Measurements from ENCODE around the gene ANKRD1. TPM values are rescaled to one million over a fixed set of nuclear protein-coding genes. Genes with fewer than 3 reads are reported as not detected.
"Not testable (repeated sequence)": the region's sequence is repeated elsewhere in the genome, so short reads cannot be mapped to it uniquely, and the experiment has no call there.

The ANKRD1 gene
- not detected for total RNA-seq

DNA sequence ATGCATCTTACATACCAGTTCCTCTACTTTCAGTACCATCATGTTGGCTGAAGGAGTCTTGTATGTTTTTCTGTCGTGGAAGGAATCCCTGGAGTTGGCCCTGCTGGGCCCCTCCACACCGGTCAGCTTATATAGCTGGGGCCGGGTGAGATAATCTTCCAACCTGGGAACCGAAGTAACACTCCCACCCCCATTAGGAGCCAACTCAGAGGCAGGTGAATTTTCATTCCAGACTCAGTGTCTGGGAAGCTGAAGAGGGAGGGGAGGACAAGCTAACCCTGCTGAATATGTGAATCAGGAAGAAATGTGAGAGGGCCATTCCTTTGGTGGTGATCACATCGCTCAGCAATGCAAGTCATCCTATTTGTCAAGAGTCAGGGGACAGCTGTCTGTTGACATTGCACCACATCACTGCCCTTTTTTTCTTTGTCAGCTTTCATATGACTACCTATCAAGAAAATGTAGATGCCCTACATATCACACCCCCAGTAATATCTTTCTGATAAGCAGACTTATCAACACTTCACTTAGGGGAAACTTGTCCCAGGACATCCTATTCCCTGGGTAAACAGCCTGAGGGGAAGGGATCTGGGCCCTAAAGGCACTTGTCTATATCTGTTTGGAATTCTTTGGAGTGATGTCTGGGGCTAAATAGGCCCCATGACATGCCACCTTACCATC, at the start of gene ANKRD1:
TSS of gene ANKRD1 (minus strand) at position 102 of the 681 bp plus-strand sequence. CDS start at position 42, 60 bp downstream.
- no peak for DNase-seq

DNA sequence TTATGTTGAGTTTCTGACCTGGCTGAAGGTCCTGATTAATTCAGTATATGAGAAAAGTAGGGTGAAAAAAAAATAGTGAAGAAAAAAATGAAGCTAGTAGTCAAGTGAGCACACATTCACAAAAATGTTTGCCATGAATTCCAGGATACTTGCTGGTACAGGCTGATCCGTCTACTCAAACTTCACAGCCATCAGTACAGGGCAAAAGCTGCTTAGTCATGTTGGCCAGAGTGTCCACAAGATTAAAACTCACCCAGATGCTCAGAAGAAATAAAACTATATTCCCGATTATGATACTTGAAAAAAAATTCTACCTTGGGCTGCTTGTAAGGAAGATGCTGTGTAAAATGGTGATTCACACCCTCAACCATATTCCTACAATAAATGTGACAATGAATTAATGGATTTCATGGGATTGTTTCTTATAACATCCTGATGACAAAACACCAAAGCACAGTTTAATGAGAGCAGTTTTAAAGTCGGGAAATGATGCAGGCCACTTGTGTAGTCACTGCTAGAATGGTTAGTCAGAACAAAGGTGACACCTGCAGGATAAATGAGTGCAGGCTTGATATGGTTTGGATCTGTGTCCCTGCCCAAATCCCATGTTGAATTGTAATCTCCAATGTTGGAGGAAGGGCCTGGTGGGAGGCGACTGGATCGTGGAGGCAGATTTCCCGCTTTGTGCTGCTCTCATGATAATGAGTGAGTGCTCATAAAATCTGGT, 49.2 kb upstream of the ANKRD1 start:
- no peak for DNase-seq

DNA sequence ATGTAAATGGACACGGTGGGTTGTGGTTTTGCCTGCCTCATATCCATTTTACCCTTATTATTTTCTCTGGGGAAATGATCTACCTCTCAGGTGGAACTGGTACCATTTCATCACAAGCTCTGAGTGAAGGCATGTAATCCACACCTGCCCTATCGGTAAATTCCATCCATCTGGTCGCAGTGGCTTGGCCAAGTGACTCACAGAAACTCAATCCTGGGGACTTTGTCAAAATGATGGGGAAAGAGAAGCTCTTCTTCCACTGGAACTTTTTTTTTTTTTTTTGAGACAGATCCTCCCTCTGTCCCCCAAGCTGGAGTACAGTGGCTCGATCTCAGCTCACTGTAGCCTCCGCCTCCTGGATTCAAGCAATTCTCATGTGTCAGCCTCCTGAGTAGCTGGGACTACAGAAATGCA, 48.2 kb upstream of the ANKRD1 start:
- no peak for DNase-seq

DNA sequence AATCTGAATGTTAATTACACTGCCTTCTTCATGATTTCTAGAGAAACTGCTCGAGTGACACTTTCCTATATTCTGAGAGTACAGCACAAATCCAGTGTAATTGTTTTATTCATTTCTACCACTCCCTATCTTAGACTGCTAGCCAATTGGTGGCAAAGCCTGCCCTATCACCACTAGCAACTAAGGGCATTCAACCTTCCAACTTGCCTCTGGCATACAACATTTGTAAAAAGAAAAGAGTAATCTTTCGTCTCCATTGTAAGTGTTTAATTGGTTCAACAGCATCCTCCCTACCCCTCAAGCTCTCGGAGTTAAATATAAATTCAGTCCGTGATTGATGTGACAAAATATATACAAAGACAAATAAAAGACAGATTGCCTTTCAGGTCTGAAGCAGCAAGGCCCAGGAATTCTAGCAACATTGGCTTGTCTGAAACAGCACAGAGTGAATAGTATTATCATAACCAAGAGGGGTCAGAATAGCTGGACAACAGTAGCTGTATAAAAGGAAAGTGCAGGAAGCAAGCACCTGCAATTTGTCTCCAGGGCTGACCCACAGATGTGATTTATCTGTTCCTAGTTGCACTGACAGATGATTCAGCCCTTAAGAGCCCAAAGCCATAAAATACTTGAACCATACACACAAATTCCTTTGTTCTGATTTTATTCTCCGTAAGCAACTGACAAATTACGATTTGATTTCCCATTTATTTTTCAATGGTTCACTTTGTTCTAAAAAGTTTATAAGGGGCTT, 47.6 kb upstream of the ANKRD1 start:
- DNase-seq: no peak

DNA sequence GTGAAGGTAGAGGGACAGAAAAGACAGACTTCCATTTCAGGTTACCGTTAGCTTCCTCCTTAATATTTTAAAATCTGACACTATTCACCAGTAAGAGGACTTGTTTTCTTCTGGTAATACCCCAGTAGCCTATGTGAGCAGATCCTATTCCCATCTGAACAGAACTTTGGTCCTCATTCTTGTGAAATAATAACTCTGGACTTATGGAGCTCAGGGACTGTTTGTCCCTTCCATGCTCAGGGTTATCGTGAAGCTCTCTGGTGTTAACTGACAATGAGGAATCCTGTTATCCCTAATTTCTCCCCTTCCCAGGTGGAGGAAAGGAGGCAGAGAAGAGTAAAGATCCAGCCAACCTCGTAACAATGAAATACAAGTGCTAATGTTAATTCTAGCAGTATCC, 47.0 kb upstream of the ANKRD1 start:
- no peak for DNase-seq

DNA sequence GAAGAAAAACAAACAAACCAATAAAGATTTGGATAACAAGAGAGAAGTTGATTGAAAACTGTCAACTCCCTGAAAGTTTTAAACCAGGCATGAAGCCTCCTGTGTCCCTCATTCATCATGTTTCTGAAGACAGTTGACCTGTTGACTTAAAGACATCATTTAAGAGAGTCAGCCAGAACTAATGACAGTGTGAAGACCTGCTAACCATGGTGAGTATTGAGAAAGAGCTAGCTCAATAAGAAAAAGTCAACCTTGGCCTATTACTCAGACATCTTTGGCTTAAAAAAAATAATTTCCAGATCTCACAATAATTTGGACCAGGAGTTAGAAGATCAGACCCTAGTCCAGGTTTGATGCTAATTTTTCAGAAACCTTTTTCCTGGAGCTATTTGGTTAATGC, 45.3 kb upstream of the ANKRD1 start:
- no peak for DNase-seq

DNA sequence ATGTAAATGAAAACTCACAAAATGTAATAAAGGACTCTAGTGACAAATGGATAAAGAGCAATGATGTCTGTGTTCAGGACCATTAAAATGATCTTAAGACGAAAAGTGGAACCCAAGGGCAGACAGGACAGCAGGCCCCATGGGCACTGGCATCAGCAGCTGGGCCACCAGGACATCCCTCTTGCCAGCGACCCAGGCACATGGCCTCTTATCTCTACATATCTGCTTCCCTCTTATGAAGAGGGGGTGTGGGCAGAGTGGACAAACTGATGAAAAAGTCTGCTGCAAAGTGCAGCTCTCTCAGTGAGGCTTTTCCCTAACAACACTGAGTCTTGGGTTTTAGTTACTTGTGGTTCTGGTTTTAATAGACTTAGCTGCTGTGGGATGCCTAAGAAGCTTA, 44.8 kb upstream of the ANKRD1 start:
- no peak for DNase-seq

DNA sequence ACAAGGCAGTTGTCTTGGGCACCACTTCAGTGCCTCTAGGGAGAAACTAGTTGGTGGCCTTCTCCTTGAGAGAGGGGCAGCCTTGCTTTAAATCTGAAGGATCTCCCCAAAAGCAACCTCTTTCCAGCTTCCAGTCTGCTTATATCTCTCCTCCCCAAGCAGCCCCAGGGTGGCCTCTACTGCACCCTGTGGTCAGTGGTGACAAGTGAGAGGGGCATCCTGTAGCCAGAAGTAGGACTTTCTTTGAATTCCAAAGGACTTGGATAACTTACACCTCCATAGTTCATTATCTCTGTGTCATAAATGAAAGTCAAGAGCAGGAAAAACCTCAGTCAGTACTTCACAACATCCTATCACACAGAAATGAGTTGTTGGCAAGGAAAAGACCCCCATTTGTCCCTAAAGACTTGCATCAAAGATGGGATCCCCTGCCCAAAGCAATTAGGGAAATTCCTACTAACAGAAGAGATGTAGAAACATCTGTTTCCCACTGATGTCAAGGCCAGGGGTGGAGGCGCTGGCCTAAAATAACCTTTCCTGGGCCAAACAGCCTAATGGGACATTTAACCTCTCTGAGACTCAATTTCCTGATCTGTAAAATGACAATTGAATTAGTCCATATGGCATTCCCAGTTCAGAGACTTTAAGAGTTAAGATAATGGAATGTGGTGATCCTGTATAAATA, 44.0 kb upstream of the ANKRD1 start:
- DNase-seq: no peak

DNA sequence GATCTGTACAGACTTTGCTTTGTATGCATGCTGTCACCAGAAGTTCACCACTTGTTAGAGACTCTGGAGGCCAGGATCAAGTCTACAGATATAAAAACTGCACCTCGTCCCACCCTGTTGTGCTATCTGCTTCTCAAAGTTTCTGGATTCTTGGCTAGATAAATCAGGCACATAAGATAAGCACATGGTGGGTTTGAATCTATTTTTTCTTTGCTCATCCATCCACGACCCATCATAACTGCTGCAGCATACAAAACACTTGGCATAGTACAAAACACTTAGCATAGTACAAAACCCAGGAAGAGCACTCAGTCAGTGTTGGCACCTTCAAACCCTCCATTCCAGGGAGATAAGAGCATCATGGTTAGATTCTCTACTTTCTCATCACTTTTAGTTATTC, 42.4 kb upstream of the ANKRD1 start:
- DNase-seq: no peak

DNA sequence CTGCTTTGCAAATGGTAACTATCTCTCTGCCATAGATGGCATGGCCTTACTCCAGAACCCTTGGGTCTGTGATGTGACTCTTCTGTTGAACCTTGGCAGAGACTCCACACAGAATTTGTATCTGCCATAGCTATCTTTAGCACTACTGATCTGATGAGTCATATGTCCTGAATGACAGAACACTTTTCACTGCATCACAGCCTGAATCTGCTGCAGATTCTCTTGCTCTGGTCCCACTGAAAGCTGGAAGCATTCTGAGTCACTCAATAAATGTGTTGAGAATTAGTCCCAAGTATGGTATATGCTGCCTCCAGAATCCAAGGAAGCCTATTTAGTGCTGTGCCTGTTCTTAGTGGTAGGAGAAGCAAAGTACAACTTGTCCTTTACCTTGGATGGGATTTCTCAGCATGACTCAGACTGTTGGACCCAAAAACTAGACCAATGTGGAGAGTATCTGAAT, 39.5 kb upstream of the ANKRD1 start:
- peak; percentile 50 for DNase-seq

DNA sequence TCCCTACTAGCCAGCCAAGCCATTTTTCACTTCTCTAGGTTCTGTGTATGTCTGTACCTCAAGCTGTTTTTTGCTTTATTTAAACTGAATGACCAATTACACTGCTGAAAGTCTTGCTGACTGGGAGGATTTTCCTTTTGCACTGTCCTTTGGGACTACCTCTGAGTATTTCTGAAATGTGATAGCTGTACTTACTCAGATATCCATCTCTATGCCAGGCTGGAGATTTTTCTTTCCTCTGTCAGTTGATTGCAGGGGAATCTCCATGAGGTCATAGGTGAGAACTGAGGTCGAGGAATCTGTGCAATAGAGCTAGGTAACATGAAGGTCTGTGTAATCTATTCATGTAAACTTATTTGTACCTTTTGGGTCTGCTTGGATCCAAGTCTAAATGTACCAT, 38.9 kb upstream of the ANKRD1 start:
- DNase-seq: no peak

DNA sequence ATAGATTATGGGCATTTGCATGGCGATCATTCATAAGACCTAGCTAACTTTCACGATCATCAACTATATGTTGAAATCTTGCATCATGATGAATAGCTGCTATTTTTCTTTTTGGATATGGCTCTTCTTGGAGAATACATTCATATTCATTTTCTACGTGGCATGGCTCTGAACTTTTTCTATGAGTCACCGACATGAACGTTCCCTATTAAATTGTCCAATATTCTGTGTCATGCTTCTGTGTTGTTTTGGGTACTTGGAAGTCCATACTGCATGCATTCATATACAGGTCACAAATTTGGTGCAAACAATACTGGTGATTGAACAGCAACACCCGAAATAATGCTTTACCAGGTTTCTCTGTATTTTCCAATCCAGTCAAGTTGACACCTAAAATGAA, 37.9 kb upstream of the ANKRD1 start:
- no peak for DNase-seq

DNA sequence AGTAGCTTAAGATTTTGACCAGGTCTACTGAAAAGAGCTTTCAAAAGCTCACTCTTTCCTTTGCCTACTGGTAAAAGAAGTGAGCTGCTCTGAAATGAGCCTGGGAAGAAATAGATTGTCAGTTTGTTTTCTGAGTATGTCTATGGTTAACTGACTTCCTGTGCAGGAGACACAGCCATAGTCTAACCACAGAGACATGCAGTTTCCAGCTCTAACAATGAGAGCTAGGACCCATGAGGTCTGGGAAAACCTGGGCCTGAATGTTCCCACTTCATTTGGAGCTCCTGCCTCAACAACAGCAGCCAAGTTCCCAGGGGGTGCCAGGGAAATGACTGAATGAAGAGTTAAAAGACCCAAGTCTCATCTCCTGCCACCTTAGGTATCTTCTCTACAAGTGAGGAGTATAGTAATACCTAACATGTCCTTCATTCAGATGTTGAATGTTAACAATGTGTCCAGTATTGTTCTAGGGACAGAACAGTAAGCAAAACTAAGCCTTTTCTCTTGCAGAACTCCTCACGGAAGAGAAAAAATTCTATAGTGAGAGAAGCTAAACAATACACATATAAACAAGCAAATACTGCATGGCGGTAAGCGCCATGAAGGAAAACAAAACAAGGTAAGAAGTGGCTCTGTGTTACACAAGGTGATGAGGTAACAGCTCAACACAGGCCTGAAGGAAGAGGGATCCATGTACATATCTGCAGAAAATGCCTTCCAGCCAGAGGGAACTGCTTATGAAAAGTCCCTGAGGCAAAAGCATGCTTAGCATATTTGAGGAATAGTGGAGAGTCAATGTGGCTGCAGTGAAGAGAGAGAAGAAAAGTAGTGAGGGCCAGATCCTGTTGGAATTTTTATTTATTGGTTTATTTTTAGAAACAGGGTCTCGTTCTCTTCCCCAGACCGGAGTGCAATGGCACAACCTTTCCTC, 26.4 kb upstream of the ANKRD1 start:
- DNase-seq: no peak

DNA sequence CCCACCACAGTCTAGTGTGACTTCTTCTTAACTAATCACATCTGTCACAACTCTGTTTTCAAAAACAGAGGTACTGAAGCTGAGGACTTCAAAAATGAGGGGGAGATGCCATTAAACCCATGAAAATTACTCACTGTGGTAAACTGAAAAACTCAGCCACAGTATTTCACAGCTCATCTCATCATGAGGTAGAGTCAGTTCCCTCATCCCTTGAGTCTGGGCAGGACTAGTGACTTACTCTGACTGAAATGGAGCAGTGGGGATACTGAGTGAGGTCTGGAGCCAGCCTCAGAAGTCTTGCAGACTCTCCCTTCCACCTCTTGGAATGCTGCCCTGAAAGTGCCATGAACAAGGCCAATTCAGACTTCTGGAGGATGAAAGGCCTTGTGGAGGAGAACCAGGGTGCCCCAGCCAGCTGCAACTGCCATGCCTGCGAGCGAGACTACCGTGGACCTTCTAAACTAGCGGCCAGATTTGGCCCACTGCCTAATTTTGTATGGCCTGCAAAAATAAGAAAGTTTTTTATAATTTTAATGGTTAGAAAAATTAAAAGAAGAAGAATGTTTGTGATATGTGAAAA, 24.7 kb upstream of the ANKRD1 start:
- no peak for DNase-seq

DNA sequence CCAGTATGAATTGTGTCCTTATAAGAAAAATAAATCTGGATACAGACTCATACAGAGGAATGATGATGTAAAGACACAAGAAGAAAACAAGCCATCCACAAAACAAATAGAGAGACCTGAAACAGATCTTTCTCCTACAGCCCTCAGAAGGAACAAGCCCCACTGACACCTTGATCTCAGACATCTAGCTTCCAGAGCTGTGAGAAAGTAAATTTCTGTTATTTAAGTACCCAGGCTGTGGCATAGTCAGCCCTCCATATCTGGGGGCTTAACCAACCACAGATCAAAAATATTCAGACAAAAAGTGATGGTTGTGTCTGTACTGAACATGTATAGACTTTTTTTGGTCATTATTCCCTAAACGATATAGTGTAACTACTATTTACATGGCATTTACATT, 23.9 kb upstream of the ANKRD1 start:
- no peak for DNase-seq

DNA sequence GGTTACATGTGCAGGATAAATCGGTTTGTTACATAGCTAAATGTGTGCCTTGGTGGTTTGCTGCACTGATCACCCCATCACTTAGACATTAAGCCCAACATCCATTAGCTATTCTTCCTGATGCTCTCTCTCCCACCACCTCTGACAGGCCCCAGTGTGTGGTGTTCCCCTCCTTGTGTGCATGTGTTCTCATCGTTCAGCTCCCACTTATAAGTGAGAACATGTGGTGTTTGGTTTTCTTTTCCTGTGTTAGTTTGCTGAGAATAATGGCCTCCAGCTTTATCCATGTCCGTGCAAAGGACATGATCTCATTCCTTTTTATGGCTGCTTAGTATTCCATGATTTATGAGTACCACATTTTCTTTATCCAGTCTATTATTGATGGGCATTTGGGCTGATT, 22.1 kb upstream of the ANKRD1 start:
- not testable (repeated sequence) for DNase-seq

DNA sequence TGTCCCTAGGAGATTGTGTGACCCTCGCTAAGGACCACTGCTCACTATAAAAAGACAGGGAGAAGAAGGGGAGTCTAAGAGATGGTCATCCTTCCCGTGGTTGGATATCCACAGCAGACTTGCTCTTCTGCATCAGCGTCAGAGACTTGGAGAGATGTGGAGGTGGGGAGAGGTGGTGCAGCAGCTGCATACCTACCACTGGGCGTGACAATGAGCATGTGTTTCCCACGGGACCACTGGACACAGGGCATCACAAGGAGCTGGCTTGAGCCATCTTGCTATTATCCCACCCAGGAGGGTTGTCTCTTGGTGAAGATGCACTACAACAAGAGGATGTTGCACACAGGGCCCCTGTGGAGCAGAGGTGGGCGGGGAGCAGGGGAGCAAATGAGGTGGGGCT, 18.8 kb upstream of the ANKRD1 start:
- DNase-seq: no peak

DNA sequence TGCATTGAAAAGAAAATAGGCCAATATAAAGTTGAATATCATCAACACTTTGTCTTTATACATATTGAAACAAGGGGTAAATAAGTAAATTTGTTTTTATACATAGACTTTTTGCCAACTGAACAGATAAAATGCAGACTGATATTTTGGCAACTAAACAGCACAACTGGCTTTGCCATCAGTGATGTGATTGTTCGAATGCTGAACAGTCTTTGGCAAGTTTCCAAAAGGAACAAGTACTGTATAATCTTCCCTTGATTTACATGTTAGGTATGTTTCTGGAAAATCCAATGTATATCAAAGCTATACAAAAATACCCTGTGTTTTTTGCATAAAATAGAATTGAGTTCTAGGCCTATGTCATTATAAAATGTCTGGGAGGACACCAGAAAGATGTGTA, 18.2 kb upstream of the ANKRD1 start:
- no peak for DNase-seq

DNA sequence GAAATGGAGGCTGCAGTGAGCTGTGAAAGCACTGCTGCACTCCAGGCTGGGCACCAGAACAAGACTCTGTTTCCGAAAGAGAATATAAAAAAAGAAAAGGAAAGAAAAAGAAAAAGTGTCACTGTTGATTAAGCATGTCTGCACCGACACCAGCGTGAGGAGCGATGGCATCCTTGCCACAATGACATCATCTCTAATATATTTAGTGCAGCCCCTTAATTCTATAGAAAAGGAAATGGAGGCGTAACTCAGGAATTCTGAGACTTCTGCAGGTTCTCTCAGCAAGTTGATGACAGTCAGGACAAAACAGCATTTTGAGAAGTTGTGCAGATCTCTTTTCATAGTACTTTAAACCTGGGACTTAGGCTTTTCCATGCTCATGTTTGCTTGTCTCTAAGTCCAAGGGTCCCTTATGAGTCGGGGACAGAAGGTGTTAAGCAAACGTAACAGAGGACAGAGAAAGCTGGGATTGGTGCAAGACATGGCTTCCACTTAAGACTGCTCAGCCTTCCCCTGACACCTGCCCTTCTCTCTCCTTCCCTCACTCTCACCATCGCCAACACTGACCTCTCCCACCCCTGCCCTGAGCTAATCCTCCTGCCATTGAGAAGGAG, 16.9 kb upstream of the ANKRD1 start:
- DNase-seq: no peak

DNA sequence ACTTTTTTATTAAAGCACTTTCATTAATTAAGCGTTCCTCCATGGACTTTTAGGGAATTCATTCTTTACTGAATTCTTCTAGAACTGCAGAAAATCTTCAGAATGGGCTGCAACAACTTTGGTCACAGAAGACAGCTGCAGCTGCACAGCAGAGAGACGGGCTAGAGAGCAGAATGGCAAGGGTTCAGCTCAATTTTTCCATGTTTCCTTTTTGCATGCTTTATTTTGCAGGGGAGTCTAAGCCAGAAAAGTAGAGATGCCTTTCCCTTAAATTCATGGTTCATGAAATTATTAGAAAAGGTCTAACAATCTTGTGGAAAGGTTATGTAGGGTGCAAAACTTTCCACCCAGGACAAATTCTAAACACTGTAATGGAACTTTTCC, 15.4 kb upstream of the ANKRD1 start:
- DNase-seq: no peak

Measured in occipital lobe (tissue), 2 donors.